A549 treated with dexamethasone at 1 μM for 4 hours (cell line): ENCODE results near the gene THAP11. TPM values are rescaled to one million over a fixed set of nuclear protein-coding genes. Genes with fewer than 3 reads are reported as not detected.

ENCODE experiments used
- total RNA-seq: library from RNA; stranded (reverse); fragments of 200-300 nt; extraction: Qiagen RNA extraction; gene quantifications from 5 replicates; pipeline ENCODE4 v1.2.3, GENCODE V29; 2022

Gene THAP11
- 26.2 to 39.1 TPM (median 37.6 TPM) in 5 replicates for total RNA-seq

GRCh38 chr16:67841816-67842508, at the start of gene THAP11:
Gene THAP11 (plus strand): TSS chr16:67842320. CDS start chr16:67842555, 235 bp downstream.

GRCh38 chr16:67806428-67807147, 35.5 kb upstream of the THAP11 start, which contains the start of the genes RANBP10 and TSNAXIP1:
Gene RANBP10 (minus strand): TSS chr16:67806560. CDS start chr16:67806536, 24 bp downstream.
Gene TSNAXIP1 (plus strand): TSS chr16:67806889. CDS start chr16:67807150, 261 bp downstream.

GRCh38 chr16:67846320-67847063, 4.4 kb downstream of the THAP11 start, which contains the start of gene NUTF2:
Gene NUTF2 (plus strand): TSS chr16:67846933. CDS start chr16:67865131, 18,198 bp downstream.

GRCh38 chr16:67847064-67847861, 5.1 kb downstream of the THAP11 start, which contains the start of gene CENPT:
Gene CENPT (minus strand): TSS chr16:67847693. CDS start chr16:67833859, 13,834 bp downstream.

GRCh38 chr16:67872631-67873434, 30.7 kb downstream of the THAP11 start, which contains the start of gene EDC4:
Gene EDC4 (plus strand): TSS chr16:67873052. CDS start chr16:67873262, 210 bp downstream.

GRCh38 chr16:67884684-67885083, 42.6 kb downstream of the THAP11 start, which contains the start of gene NRN1L:
Gene NRN1L (plus strand): TSS chr16:67884885. CDS start chr16:67884904, 19 bp downstream.

GRCh38 chr16:67892899-67893742, 51.0 kb downstream of the THAP11 start, which contains the start of gene PSKH1:
Gene PSKH1 (plus strand): TSS chr16:67893254. CDS start chr16:67908750, 15,496 bp downstream.

Other genes starting within 250 kb of the THAP11 start
- 1.5 to 2.6 TPM (median 2.0 TPM) in 5 replicates for gene CARMIL2, start 197.2 kb upstream of the THAP11 start, total RNA-seq
- gene ACD, start 182.1 kb upstream of the THAP11 start, total RNA-seq = 26.7 to 36.7 TPM (median 33.8 TPM) in 5 replicates
- 1.7 to 2.8 TPM (median 2.2 TPM) in 5 replicates for gene PARD6A, start 181.4 kb upstream of the THAP11 start, total RNA-seq
- 7.4 to 10.9 TPM (median 9.7 TPM) in 5 replicates for gene ENKD1, start 175.6 kb upstream of the THAP11 start, total RNA-seq
- gene C16orf86, start 175.5 kb upstream of the THAP11 start, total RNA-seq = 0.06 to 0.14 TPM (median 0.10 TPM) in 3 of 5 replicates, not detected in the others
- 14.3 to 17.7 TPM (median 16.4 TPM) in 5 replicates for gene GFOD2, start 123.0 kb upstream of the THAP11 start, total RNA-seq
- gene RANBP10, start 35.8 kb upstream of the THAP11 start, total RNA-seq = 6.6 to 10.3 TPM (median 9.8 TPM) in 5 replicates
- gene TSNAXIP1, start 35.4 kb upstream of the THAP11 start, total RNA-seq = 0.25 to 0.67 TPM (median 0.52 TPM) in 5 replicates
- gene NUTF2, start 4.6 kb downstream of the THAP11 start, total RNA-seq = 240 to 275 TPM (median 248 TPM) in 5 replicates
- gene CENPT, start 5.4 kb downstream of the THAP11 start, total RNA-seq = 19.9 to 28.0 TPM (median 26.0 TPM) in 5 replicates
- gene EDC4, start 30.7 kb downstream of the THAP11 start, total RNA-seq = 42.2 to 69.2 TPM (median 59.8 TPM) in 5 replicates
- 0.29 to 0.32 TPM in 2 of 5 replicates, not detected in the others for gene NRN1L, start 42.6 kb downstream of the THAP11 start, total RNA-seq
- gene PSKH1, start 50.9 kb downstream of the THAP11 start, total RNA-seq = 10.6 to 16.1 TPM (median 14.7 TPM) in 5 replicates
- 0.63 to 2.0 TPM (median 1.5 TPM) in 5 replicates for gene CTRL, start 89.5 kb downstream of the THAP11 start, total RNA-seq
- gene PSMB10, start 94.5 kb downstream of the THAP11 start, total RNA-seq = 37.3 to 47.5 TPM (median 39.7 TPM) in 5 replicates
- 5.3 to 11.1 TPM (median 11.0 TPM) in 5 replicates for gene LCAT, start 101.8 kb downstream of the THAP11 start, total RNA-seq
- 14.8 to 35.2 TPM (median 27.8 TPM) in 5 replicates for gene SLC12A4, start 126.3 kb downstream of the THAP11 start, total RNA-seq
- not detected in 5 replicates for gene DPEP3, start 138.2 kb downstream of the THAP11 start, total RNA-seq
- gene DPEP2, start 157.2 kb downstream of the THAP11 start, total RNA-seq = not detected in 5 replicates
- gene DPEP2NB, start 173.6 kb downstream of the THAP11 start, total RNA-seq = not detected in 5 replicates
- gene DDX28, start 180.9 kb downstream of the THAP11 start, total RNA-seq = 17.1 to 18.0 TPM (median 17.3 TPM) in 5 replicates
- 16.3 to 17.5 TPM (median 17.3 TPM) in 5 replicates for gene DUS2, start 181.0 kb downstream of the THAP11 start, total RNA-seq
- gene NFATC3, start 243.1 kb downstream of the THAP11 start, total RNA-seq = 12.0 to 17.9 TPM (median 16.5 TPM) in 5 replicates